GM15510 (cell line): ENCODE measurements around the gene SLFN12.

ENCODE experiments used
- POLR2A ChIP-seq: IDR thresholded peaks from 3 replicates; pipeline ENCODE4 v1.6.1; 2011; ENCODE audit warnings: borderline replicate concordance; ENCODE audit not compliant: insufficient read length; ENCODE audit errors: extremely low read depth

The SLFN12 gene

DNA sequence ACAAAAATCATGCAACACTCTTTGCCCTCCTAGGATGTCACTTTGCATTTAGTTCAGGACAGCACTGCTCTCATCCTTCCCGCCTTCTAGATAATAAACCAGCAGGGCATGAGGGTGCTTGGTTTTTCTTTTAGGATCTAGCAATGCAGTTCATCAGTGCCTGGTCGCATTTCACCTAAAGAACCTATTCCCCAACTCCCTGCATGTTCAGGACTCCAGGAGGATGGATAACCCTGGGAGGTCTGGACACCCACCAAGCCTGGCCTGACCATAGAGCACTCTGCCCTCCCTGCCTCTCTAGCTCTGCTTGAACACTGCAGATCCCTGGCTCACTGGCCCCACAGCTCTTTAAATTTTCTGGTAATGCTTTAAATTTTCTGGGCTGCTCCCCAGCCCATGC lies 2.6 kb downstream of the SLFN12 start:
- no peak for TF ChIP-seq POLR2A

GRCh38 chr17:35428229-35428628 lies 4.1 kb downstream of the SLFN12 start:
- no peak for TF ChIP-seq POLR2A

- no peak for TF ChIP-seq POLR2A
Observed at GRCh38 chr17:35423761-35424160, 8.5 kb downstream of the SLFN12 start.

- no peak for TF ChIP-seq POLR2A
Observed at GRCh38 chr17:35416659-35417058, 15.6 kb downstream of the SLFN12 start.

DNA sequence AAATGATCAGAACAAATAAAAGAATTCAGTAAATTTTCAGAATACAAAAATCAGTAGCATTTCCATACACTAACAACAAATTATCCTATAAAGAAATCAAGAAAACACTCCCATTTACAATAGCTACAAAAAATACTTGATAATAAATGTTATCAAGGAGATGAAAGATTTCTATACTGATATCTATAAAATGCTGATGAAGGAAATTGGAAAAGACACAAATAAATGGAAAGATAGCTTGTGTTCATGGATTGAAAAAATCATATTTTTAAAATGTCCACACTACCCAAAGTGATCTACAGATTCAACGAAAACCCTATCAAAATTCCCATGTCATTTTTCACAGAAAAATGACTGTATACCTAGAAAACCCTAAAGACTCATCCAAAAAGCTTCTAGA lies 18.1 kb downstream of the SLFN12 start:
- TF ChIP-seq POLR2A = no peak

- no peak for TF ChIP-seq POLR2A
Observed at GRCh38 chr17:35407531-35407930, 24.8 kb downstream of the SLFN12 start.

DNA sequence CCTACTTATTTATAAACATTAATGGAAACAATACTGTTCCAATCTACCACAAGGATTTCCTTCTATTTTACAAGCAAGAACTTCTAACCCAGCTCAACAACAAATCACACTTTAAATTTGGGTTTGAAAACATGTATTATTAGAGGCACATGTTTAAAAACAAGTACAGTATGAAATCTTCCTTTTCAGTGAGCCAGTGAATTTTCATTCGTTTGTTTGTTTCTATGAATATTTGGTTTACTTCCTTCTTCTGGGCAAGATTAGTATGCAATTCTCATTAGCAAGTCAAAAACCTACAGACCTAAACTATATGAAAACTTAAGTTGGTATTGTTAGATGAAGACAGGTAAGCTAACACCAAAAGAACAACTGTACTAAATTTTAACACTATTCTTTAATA lies 25.7 kb downstream of the SLFN12 start:
- TF ChIP-seq POLR2A = no peak

- TF ChIP-seq POLR2A = no peak
Observed at GRCh38 chr17:35404360-35404759, 27.9 kb downstream of the SLFN12 start.

GRCh38 chr17:35390663-35391062 lies 41.6 kb downstream of the SLFN12 start:
- TF ChIP-seq POLR2A = no peak

DNA sequence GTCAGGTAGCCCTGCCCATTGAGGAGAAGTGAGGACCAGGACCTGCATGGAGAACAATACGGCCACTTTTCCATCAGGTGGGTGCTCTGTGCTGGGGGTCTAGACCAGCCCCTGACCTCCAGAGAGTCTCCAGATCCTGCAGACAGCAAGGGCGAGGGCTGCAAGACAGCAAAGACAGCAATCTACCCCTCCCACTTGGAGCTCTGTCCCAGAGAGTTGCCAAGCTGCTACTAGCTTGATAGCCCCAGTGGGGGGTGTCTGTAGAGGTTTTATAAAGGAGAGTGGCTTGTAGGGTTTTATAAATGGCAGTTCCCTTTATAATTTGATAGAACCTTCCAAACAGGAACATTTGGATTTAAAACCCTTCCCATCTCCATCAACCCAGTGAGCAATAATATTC lies 42.1 kb downstream of the SLFN12 start:
- TF ChIP-seq POLR2A = no peak

DNA sequence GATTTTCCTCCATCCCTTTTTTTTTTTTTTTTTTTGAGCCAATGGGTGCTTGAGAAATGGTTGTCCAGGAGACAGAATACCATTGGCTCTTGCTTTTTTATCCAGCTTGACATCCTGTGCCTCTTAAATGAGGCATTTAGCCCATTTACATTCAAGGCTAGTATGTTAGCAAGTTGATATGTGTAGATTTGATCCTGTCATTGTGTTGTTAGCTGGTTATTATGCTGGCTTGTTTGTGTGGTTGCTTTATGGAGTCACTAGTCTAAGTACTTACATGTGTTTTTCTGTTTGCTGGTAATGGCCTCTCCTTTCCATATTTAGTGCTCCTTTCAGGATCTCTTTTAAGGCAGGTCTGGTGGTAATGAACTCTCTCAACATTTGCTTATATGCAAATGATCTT lies 44.8 kb downstream of the SLFN12 start:
- no peak for TF ChIP-seq POLR2A

GRCh38 chr17:35377706-35378105 lies 54.6 kb downstream of the SLFN12 start:
- TF ChIP-seq POLR2A = no peak

GRCh38 chr17:35377068-35377467 lies 55.2 kb downstream of the SLFN12 start:
- no peak for TF ChIP-seq POLR2A

DNA sequence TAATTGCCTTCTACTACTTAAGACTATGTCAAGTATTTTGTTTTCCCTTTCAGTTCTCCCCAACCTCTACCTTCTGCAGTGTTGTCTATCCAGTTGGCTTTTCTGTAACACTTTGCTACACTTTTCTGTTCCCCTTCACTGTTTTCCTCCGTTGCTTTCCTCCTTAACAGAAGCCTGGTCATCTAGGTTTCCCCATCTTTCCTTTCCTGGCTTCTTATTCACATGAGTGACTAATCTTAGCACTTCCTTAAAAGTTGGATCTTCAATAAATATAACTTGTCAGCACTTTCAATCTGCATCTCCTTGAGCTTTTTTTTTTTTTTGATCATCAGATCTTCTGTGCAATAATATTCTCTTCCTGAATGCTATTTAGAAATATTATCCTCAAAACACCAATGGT lies 56.1 kb downstream of the SLFN12 start:
- no peak for TF ChIP-seq POLR2A

DNA sequence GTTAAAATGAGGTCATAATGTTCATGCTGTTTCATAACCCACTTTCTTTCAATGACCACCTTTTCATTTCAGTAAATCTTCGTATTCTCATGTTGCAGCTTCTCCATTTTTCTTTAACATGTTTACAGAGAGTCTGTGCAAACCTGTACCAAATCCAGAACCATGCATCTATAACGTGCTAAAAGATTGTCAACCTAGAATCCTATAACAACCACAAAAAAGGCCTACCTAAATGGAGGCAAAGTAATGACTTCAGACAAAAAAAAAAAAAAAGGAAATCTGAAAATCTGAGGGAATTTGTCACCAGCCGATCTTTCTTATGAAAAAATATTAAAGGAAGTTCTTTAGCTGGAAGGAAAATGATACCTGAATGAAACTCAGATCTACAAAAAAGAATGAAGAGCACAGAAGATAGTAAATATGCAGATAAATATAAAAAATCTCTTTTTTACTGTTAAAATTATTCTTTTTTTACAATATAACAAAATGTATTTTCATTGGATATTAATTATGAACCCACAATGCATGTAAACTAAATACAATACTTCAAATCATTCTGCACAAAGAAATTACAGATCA lies 57.4 kb downstream of the SLFN12 start:
- TF ChIP-seq POLR2A = no peak

GRCh38 chr17:35373984-35374765 lies 58.1 kb downstream of the SLFN12 start:
- no peak for TF ChIP-seq POLR2A

DNA sequence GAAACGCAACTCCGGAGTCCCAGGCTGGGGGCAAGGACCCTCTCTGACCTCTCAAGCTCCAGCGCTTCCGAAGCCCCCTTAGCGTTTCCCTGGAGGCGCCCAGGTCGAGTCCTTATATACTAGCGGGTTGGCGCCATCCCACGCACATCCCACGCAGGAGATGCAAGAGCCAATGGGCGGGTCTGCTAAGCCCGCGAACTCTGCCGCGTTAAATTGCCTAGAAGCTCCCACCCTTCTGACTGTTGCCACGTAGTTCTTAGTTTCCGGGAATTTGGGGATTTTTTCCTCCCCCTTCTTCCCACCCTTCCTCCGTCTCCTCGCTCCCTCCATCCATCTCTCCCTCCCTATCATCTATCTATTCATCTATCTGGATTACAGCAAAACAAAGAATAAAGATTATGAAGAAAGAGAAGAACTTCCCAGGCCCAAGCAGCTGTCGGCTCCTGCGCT lies 58.7 kb downstream of the SLFN12 start, which contains the start of gene SLFN11:
TSS of gene SLFN11 (minus strand) at position 88 of the 450 bp plus-strand sequence. CDS start 9,814 bp downstream, outside the sequence.
- TF ChIP-seq POLR2A = peak; percentile 80

DNA sequence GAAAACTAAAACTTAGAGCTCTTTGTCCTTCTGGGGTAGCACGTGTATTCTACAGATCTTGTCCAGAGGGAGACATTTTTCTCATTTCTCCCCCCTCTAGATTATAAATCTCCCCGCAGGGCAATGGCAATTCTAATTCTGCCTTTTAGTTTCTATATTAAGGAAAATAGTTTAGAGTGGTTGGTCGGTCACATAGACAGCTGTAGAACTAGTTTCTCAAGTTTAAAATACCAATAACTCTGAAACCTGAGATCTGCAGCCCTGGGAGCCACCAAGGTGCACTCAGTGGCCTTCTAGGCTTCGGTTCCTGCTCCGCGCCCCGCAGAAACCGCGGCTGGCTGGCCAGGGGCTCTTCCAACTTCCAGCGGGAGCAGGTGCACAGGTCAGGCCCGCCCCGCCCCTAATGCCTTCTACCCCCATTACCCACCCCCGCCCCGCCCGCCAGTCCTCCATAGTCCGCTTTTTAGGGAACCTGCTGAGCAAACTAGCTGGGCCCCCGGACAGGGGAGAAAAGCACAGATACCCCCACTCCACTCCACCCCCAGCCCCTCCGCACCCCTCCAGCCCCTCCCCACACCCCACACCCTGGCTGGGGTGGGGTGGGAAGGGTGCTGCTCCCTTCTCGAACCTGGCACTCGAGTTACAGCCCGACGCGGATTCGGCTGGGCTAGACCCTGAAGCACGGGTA lies 59.3 kb downstream of the SLFN12 start:
- TF ChIP-seq POLR2A = no peak
